ENCODE measurements around the gene RCOR3. TPM values are rescaled to one million over a fixed set of nuclear protein-coding genes. Genes with fewer than 3 reads are reported as not detected.
"Not testable (repeated sequence)": the region's sequence is repeated elsewhere in the genome, so short reads cannot be mapped to it uniquely, and the experiment has no call there.

RCOR3 gene
- total and polyA plus RNA-seq, 2 of the 8 experiments (the other 6 are each of a cell fraction or from before 2014, with no cell fraction given): 21.4 to 36.3 TPM

GRCh38 chr1:211249611-211250010 lies 9.6 kb upstream of the RCOR3 start:
- not testable (repeated sequence) for H3K79me2 ChIP-seq (ENCODE audit: control insufficient read depth in 1 of 2, insufficient read depth in 2 of 2, low read length in 2 of 2); H2BK15ac ChIP-seq (ENCODE audit: low read length); H3K4me2 ChIP-seq (ENCODE audit: insufficient read depth in 1 of 2, low read depth in 2 of 2, low read length in 2 of 2); H4K5ac ChIP-seq (ENCODE audit: insufficient read length, low read depth, low read length); H2AK5ac ChIP-seq (ENCODE audit: low read depth, low read length); H3K27ac ChIP-seq (ENCODE audit: low read depth, low read length); H4K8ac ChIP-seq (ENCODE audit: extremely low read depth, insufficient read depth, low read length); H3K14ac ChIP-seq (ENCODE audit: insufficient read length); H3K4me1 ChIP-seq (replicated peaks in 1 of 4; ENCODE audit: control insufficient read depth in 3 of 4, insufficient read depth in 4 of 4, low read length in 3 of 4); H4K91ac ChIP-seq (replicated peaks; ENCODE audit: insufficient read length, low read length); H3K23ac ChIP-seq (ENCODE audit: insufficient read length); H2BK12ac ChIP-seq (ENCODE audit: low read depth, low read length); H2BK120ac ChIP-seq (replicated peaks; ENCODE audit: low read depth, low read length); H3K9me3 ChIP-seq (ENCODE audit: insufficient read depth in 2 of 2, low read depth in 1 of 2, low read length in 1 of 2); H2BK5ac ChIP-seq (ENCODE audit: low read depth, low read length); H3K79me1 ChIP-seq (ENCODE audit: low read depth, low read length); H3K4me3 ChIP-seq (ENCODE audit: extremely low read depth in 1 of 4, insufficient read depth in 2 of 4, low read depth in 3 of 4, low read length in 4 of 4); H3K27me3 ChIP-seq (replicated peaks in 1 of 4; ENCODE audit: control insufficient read depth in 3 of 4, extremely low read depth in 1 of 4, insufficient read depth in 3 of 4, low read length in 3 of 4); H4K20me1 ChIP-seq (replicated peaks in 1 of 2; ENCODE audit: control insufficient read depth in 1 of 2, insufficient read depth in 2 of 2, low read length in 2 of 2); H3K9ac ChIP-seq (replicated peaks in 1 of 4; ENCODE audit: extremely low read depth in 1 of 4, low read depth in 3 of 4, low read length in 3 of 4); H3K56ac ChIP-seq (replicated peaks; ENCODE audit: insufficient read length, low read depth, low read length); H3K23me2 ChIP-seq (ENCODE audit: low read depth, low read length); H2AFZ ChIP-seq (ENCODE audit: low read length); H3K36me3 ChIP-seq (ENCODE audit: control insufficient read depth in 2 of 4, insufficient read depth in 4 of 4, low read length in 3 of 4); H3K4ac ChIP-seq (replicated peaks; ENCODE audit: insufficient read length, low read depth, low read length); H2BK20ac ChIP-seq (ENCODE audit: low read length); FAIRE-seq
- 72% methylated on average over 3 of the region's 3 CpGs; no CpG with 5 or more reads in 1 of the 2 experiments for WGBS, 2 experiments (ENCODE audit: extremely low coverage in 1 of 2, insufficient coverage in 1 of 2, insufficient read length in 1 of 2, insufficient replicate concordance in 2 of 2, low coverage in 1 of 2, low lambda C conversion rate in 2 of 2, missing lambda C conversion rate in 1 of 2)
- ChIA-PET POLR2A (ENCODE audit: partially characterized antibody) (interaction anchor here (0.6 to 4.5 kb wide), 2 partner anchors 9 to 202 kb away, joined by 3 to 21 read pairs; partner anchors contain the start of gene RCOR3), CTCF (ENCODE audit: partially characterized antibody) (interaction anchor here (0.6 kb wide), 1 partner anchor 170 kb away, joined by 3 read pairs; no protein-coding TSS in a partner anchor)
- peak overlapping the region; percentile 13; the same call in 1 of the 2 replicates for H3K18ac ChIP-seq (ENCODE audit: extremely low read depth, low read length)
- peak in 1 of 2 experiments; percentile 41 for DNase-seq (ENCODE audit: low read depth in 1 of 2, low spot score in 2 of 2)
